ENCODE data around the gene MECR.
"Not testable (repeated sequence)": the region's sequence is repeated elsewhere in the genome, so short reads cannot be mapped to it uniquely, and the experiment has no call there.

MECR gene

GRCh38 chr1:29236712-29237128 lies 6.0 kb upstream of the MECR start:
- DNase-seq (ENCODE audit: low read depth in 2 of 3, low spot score in 1 of 3) = no peak

DNA sequence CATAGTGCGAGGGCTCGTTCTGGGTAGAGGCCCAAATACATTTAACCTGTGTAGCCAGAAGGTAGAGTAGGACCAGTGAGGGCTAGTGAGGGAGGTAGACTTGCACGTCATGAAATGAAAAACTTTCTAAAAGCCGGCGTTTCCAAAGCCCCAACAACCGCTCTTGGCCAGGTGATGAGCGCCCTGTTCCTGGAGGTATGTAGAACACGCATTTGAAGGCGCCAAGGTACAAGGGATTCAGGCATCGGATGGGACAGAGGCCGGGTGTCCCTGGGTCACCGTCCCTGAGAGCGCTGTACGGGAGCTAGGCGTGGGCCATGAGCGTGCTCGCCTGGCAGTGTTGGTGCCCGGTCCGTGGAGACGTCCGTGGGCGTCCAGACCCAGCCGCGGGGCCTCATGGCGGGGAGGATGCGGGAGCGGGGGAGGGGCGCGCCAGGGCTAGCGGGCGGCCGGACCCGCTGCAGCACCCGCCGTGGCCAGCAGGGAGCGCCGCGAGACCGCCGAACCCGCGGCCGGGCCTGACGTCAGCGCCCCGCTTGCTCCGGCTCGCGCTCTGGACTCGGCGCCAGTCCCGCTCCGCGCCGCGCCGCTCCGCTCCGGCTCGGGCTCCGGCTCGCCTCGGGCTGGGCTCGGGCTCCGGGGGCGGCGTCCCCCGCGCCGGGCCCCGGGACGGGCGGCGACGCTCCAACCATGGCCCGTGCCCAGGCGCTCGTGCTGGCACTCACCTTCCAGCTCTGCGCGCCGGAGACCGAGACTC lies 5.4 kb upstream of the MECR start, which contains the start of gene PTPRU:
Gene PTPRU (plus strand): TSS at position 568 of the 757 bp plus-strand sequence. CDS start 123 bp downstream, at position 691.
- peak; percentile 63 to 83 (median 79) for DNase-seq (ENCODE audit: low read depth in 2 of 3, low spot score in 1 of 3)

DNA sequence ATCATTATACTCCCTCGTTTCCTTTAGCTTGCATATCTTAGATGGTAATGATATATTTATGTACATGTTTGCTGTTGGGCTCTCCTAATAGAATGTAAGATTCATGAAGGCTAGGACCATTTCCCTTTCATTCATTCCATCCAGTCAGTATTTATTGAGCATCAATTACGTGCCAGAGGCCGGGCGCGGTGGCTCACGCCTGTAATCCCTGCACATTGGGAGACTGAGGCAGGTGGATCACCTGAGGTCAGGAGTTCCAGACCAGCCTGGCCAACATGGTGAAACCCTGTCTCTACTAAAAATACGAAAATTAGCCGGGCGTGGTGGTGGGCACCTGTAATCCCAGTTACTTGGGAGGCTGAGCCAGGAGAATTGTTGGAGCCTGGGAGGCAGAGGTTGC lies 4.1 kb upstream of the MECR start:
- not testable (repeated sequence) for DNase-seq (ENCODE audit: low read depth in 2 of 3, low spot score in 1 of 3)

GRCh38 chr1:29234471-29234870 lies 3.7 kb upstream of the MECR start:
- no peak for DNase-seq (ENCODE audit: low read depth in 2 of 3, low spot score in 1 of 3)

DNA sequence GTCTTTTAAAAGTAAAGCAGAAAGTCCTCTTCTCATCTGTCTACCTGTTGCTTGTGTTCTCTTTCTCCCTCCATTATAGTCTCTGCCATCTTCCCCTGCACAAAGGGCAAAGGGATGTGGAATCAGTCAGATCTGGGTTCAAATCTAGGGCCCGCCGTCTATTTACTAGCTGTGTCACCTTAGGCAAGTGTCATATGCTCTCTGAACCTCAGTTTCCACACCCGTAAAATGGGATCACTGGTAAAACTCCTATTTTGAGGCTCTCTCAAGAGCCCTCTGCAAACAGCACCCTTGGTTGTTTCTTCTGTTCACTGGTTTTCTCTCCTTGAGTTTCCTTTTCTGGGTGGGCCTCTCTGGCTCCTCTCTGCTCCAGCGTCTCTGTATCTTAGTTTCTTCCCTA lies 3.0 kb upstream of the MECR start:
- no peak for DNase-seq (ENCODE audit: low read depth in 2 of 3, low spot score in 1 of 3)

- DNase-seq (ENCODE audit: low read depth in 2 of 3, low spot score in 1 of 3) = no peak
Observed at GRCh38 chr1:29232387-29232786, 1.7 kb upstream of the MECR start.

DNA sequence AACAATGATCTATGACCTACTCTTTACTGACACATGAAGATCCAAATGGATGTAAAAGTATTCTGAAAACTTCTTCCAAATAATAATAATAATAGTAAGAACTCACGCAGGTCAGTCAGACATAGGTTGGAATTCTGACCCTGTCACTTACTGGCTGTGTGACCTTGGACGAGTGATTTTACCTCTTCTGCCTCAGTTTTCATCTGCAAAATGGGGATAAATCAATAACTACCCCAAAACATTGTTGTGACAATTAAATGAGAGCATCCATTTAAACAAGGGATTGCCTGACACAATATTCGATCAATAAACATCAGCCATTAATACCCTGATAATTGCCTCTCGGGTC lies 556 bp downstream of the MECR start:
- DNase-seq (ENCODE audit: low read depth in 2 of 3, low spot score in 1 of 3) = no peak

- no peak for DNase-seq (ENCODE audit: low read depth in 2 of 3, low spot score in 1 of 3)
Observed at GRCh38 chr1:29227511-29227910, 3.2 kb downstream of the MECR start.

- DNase-seq (ENCODE audit: low read depth in 2 of 3, low spot score in 1 of 3) = no peak
Observed at GRCh38 chr1:29225361-29225760, 5.4 kb downstream of the MECR start.

DNA sequence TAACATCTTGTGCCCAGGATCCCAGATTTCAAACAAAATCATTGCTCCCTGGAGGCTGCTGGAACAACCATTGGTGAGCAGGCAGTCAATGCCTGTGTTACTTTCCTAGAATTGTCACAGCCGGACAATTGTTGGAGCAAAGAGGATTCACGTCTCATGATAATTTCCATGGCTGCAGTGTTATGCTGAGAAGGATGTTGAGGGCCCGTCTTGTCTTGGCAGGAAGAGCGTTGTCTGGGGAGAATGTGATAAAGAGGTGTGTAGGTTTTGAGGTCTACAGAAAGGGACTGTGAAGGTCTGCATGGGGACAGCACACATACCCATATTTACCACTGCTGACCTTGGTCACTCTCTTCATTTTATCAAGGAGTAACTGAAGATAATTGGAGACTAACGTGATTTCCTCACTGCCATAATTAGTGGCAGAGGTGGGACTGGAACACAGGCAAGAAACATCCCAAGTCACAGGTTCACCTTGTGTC lies 6.3 kb downstream of the MECR start:
- DNase-seq (ENCODE audit: low read depth in 2 of 3, low spot score in 1 of 3) = no peak

DNA sequence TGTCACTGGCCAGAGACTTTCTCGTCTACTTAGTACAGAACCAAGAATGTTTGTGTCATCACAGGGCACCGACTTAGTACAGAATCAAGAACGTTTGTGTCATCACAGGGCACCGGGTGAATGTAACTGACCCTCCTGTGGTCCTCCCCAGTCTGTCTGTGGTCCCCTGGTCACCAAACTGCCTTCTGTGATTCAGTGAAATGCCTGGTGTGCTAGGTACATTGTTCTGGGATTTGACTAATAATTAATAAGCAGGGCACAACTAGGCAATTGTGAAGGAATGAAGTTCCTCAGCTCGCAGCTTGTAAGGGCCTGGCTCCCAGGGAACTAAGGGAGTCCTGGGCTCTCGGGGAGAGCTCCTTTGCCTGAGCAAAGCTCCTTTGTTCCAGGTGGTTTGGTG lies 7.2 kb downstream of the MECR start:
- no peak for DNase-seq (ENCODE audit: low read depth in 2 of 3, low spot score in 1 of 3)

DNA sequence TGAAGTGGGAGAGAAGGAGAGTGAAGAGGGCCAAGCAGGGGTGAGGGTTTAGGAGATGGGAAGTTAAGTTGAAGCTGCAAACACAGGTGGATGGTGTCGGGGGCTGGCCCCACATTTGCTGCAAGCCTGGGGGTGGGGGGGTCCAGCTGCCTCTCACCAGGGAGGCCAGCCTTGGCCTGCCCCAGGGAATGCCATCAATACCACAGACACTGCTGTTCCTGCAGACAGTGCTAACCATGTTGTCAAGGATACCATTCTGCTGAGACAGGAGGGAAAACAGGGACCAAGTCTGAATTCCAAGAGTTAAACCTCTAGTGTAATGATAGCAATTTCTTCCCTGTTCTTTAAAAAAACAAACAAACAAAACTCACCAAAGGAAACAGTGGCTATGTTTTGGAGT lies 8.0 kb downstream of the MECR start:
- no peak for DNase-seq (ENCODE audit: low read depth in 2 of 3, low spot score in 1 of 3)

GRCh38 chr1:29222260-29222659 lies 8.5 kb downstream of the MECR start:
- DNase-seq (ENCODE audit: low read depth in 2 of 3, low spot score in 1 of 3) = not testable (repeated sequence)

- no peak for DNase-seq (ENCODE audit: low read depth in 2 of 3, low spot score in 1 of 3)
Observed at GRCh38 chr1:29221296-29221695, 9.4 kb downstream of the MECR start.

- no peak for DNase-seq (ENCODE audit: low read depth in 2 of 3, low spot score in 1 of 3)
Observed at GRCh38 chr1:29218223-29218622, 12.5 kb downstream of the MECR start.

- no peak for DNase-seq (ENCODE audit: low read depth in 2 of 3, low spot score in 1 of 3)
Observed at GRCh38 chr1:29217633-29218032, 13.1 kb downstream of the MECR start.

GRCh38 chr1:29213055-29213454 lies 17.7 kb downstream of the MECR start:
- no peak for DNase-seq (ENCODE audit: low read depth in 2 of 3, low spot score in 1 of 3)

GRCh38 chr1:29211086-29212030 lies 19.4 kb downstream of the MECR start:
- DNase-seq (ENCODE audit: low read depth in 2 of 3, low spot score in 1 of 3) = no peak

DNA sequence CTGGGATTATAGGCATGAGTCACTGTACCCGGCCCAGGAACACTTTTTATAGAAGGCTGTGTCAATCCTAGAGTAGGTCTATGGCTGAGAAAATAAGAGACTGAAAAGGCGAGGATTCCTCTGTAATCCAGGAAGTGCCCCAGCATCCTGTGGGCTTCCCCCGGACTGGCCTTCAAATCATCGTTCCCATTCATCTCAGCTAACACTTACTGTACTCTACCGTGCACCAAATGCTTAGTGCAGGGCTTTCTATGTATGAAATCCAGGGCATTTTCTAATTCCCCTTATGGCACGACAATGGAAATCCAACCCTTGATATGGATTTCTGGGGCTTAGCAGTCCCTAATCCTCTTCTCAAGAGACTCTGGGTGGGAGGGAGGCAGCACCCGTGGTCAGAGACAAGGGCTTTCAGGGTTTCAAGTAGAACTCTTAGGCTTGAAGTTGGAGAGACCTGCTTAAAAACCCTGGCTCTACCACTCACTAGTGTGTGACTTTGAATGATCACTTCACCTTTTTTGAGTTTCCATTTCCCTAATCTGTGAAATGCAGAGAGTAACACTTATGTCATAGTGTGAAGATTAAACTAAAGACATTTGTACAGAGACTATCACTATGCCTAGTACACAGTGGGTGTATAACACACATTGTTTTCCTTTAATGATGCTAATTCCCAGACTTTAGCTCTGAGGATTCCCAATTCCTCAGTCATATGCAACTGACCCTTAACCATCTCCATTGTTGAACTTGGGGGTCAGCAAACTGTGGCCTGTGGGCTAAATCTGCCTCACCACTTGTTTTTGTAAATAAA lies 20.3 kb downstream of the MECR start:
- no peak for DNase-seq (ENCODE audit: low read depth in 2 of 3, low spot score in 1 of 3)

DNA sequence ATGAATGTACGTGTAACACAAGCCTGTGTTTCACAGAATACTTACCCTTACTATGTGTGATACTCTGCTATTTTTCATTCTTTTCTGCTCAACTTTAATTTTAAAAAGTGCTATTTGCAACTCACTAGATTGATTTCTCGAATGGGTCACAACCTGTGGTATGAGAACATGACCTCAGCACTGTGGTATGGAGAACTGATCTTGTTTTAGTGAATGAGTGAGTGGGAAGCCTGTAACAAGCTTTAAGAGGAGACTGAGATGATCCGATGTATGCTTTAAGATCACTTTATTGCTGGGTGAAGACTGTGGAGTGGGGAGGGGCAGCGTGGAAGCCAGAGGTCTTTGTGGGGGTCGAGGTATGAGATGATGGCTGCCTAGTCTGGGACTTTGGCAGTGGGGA lies 21.6 kb downstream of the MECR start:
- no peak for DNase-seq (ENCODE audit: low read depth in 2 of 3, low spot score in 1 of 3)

DNA sequence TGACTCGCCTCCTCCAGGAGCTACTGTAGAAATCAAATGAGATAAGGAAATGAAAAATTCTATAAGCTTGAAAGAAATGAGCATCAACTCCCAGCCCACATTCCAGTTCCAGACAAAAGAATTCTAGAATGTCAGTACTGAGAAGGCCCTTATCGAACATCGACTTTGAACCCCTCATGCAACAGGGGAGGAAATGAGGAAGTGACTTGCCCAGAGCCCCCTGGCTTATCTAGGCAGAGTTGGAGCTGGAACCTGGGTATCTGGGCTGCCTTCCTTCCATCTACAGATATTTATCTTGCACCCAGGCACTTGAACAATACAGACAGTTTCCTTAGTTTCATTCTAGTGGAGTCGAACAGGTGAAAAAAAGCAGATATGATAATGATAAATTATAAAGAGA lies 22.3 kb downstream of the MECR start:
- no peak for DNase-seq (ENCODE audit: low read depth in 2 of 3, low spot score in 1 of 3)
